GM18867 (cell line): ENCODE data around the gene AAMDC.
"Not testable (repeated sequence)": the region's sequence is repeated elsewhere in the genome, so short reads cannot be mapped to it uniquely, and the experiment has no call there.

Experiments
- ATAC-seq: cut with Tn5 transposase; IDR thresholded peaks from one replicate; pipeline ENCODE4 v1.9.1; 2021; ENCODE audit warnings: mild to moderate bottlenecking, moderate library complexity; ENCODE audit not compliant: unreplicated experiment

The AAMDC gene

GRCh38 chr11:77883775-77884174 lies 62.8 kb downstream of the AAMDC start:
- no peak for ATAC-seq

- no peak for ATAC-seq
These were observed 63.4 kb downstream of the AAMDC start for GRCh38 chr11:77884186-77884828.

- ATAC-seq = no peak
These were observed 63.9 kb downstream of the AAMDC start for GRCh38 chr11:77884829-77885190.

GRCh38 chr11:77886401-77886800 lies 65.5 kb downstream of the AAMDC start:
- ATAC-seq = no peak

- ATAC-seq = not testable (repeated sequence)
These were observed 68.1 kb downstream of the AAMDC start for GRCh38 chr11:77889045-77889444.

- not testable (repeated sequence) for ATAC-seq
These were observed 69.2 kb downstream of the AAMDC start for GRCh38 chr11:77890100-77890614.

GRCh38 chr11:77890619-77891056 lies 69.7 kb downstream of the AAMDC start:
- not testable (repeated sequence) for ATAC-seq

- not testable (repeated sequence) for ATAC-seq
These were observed 70.3 kb downstream of the AAMDC start for GRCh38 chr11:77891256-77891655.

GRCh38 chr11:77891703-77892102 lies 70.8 kb downstream of the AAMDC start:
- ATAC-seq = not testable (repeated sequence)

- not testable (repeated sequence) for ATAC-seq
These were observed 74.0 kb downstream of the AAMDC start for GRCh38 chr11:77894949-77895348.

- no peak for ATAC-seq
These were observed 87.9 kb downstream of the AAMDC start for GRCh38 chr11:77908835-77909234.

GRCh38 chr11:77909277-77909676 lies 88.3 kb downstream of the AAMDC start:
- ATAC-seq = no peak

- not testable (repeated sequence) for ATAC-seq
These were observed 89.9 kb downstream of the AAMDC start for GRCh38 chr11:77910828-77911227.

GRCh38 chr11:77913608-77914306 lies 92.8 kb downstream of the AAMDC start:
- not testable (repeated sequence) for ATAC-seq

- not testable (repeated sequence) for ATAC-seq
These were observed 93.4 kb downstream of the AAMDC start for GRCh38 chr11:77914307-77914791.

GRCh38 chr11:77917713-77918112 lies 96.8 kb downstream of the AAMDC start:
- ATAC-seq = not testable (repeated sequence)
